ENCODE data around the gene GLRX3.

GRCh38 chr10:130193033-130193432, 56.8 kb downstream of the GLRX3 start:
- TF ChIP-seq CTCF (IDR thresholded peaks at IDR 0.05) = no peak
- TF ChIP-seq EP300 (IDR thresholded peaks at IDR 0.05) = no peak

Measured in tibial nerve (tissue), 4 donors.